Neural cell (in vitro differentiated cells): ENCODE measurements around the gene SLAMF1. TPM values are rescaled to one million over a fixed set of nuclear protein-coding genes. Genes with fewer than 3 reads are reported as not detected.

Experiments
- H2AFZ ChIP-seq: fragments of 200-600, 300-800 bp; sonication (generic), shearing (Covaris generic); 2 replicates; pipeline ENCODE4 v1.6.0; 2014; ENCODE audit warnings: low read depth, mild to moderate bottlenecking, antibody characterized with exemption, low read length, moderate library complexity
- H3F3A ChIP-seq: fragments of 200-600 bp; shearing (Covaris generic); 2 replicates; pipeline ENCODE4 v1.6.1; 2016; ENCODE audit warnings: mild to moderate bottlenecking, moderate library complexity, mixed read lengths, antibody characterized with exemption, low read length; ENCODE audit not compliant: insufficient read depth, poor library complexity, severe bottlenecking
- H3K27ac ChIP-seq: fragments of 200-600, 300-800 bp; sonication (generic), shearing (Covaris generic); 2 replicates; pipeline ENCODE4 v1.5.1; 2014; ENCODE audit warnings: mild to moderate bottlenecking, low read length, moderate library complexity
- H3K27me3 ChIP-seq: fragments of 300-800, 200-600 bp; sonication (generic), shearing (Covaris generic); 2 replicates; pipeline ENCODE4 v1.6.0; 2014; ENCODE audit warnings: mild to moderate bottlenecking, low read depth, low read length, moderate library complexity; ENCODE audit not compliant: insufficient read depth
- H3K36me3 ChIP-seq: fragments of 300-800, 200-600 bp; sonication (generic), shearing (Covaris generic); 2 replicates; pipeline ENCODE4 v1.5.1; 2014; ENCODE audit warnings: mild to moderate bottlenecking, antibody characterized with exemption, low read length, moderate library complexity; ENCODE audit not compliant: insufficient read depth
- H3K4me2 ChIP-seq: fragments of 300-800, 200-600 bp; sonication (generic), shearing (Covaris generic); 2 replicates; pipeline ENCODE4 v1.6.0; 2014; ENCODE audit warnings: mild to moderate bottlenecking, low read length
- H3K4me3 ChIP-seq: fragments of 300-800, 200-600 bp; sonication (generic), shearing (Covaris generic); 2 replicates; pipeline ENCODE4 v1.5.1; 2014; ENCODE audit warnings: mild to moderate bottlenecking, low read length, moderate library complexity
- H3K79me2 ChIP-seq: fragments of 200-600 bp; shearing (Covaris generic); replicated peaks from 2 replicates; pipeline ENCODE4 v1.6.0; 2014; ENCODE audit warnings: mild to moderate bottlenecking, low read length, moderate library complexity; ENCODE audit not compliant: insufficient read depth
- H3K9ac ChIP-seq: fragments of 300-800, 200-600 bp; sonication (generic), shearing (Covaris generic); 2 replicates; pipeline ENCODE4 v1.6.1; 2016; ENCODE audit warnings: mild to moderate bottlenecking, low read length, mixed read lengths
- H3K9me2 ChIP-seq: fragments of 200-600 bp; shearing (Covaris generic); 2 replicates; pipeline ENCODE4 v1.6.1; 2016; ENCODE audit warnings: mild to moderate bottlenecking, low read length, mixed read lengths; ENCODE audit not compliant: insufficient read depth
- H3K9me3 ChIP-seq: fragments of 200-600, 300-800 bp; sonication (generic), shearing (Covaris generic); 2 replicates; pipeline ENCODE4 v1.6.1; 2016; ENCODE audit warnings: mild to moderate bottlenecking, mixed run types, low read length, moderate library complexity, mixed read lengths
- H4K20me1 ChIP-seq: fragments of 200-600 bp; shearing (Covaris generic); 2 replicates; pipeline ENCODE4 v1.6.1; 2016; ENCODE audit warnings: mild to moderate bottlenecking, mixed run types; ENCODE audit not compliant: insufficient read depth
- EZH2 ChIP-seq: fragments of 200-600, 300-800 bp; shearing (Covaris generic), sonication (generic); IDR thresholded peaks from 2 replicates; pipeline ENCODE4 v1.6.1; 2014; ENCODE audit warnings: antibody characterized with exemption, low read length, borderline replicate concordance, mild to moderate bottlenecking; ENCODE audit not compliant: insufficient read depth, poor library complexity, severe bottlenecking
- POLR2AphosphoS5 ChIP-seq: IDR thresholded peaks from 2 replicates; pipeline ENCODE4 v1.6.1; 2012
- RAD21 ChIP-seq: fragments of 450-650 bp; conservative IDR thresholded peaks from 2 replicates; pipeline ENCODE4 v1.6.1; 2014; ENCODE audit warnings: antibody characterized with exemption, mild to moderate bottlenecking, moderate library complexity
- SMC3 ChIP-seq: fragments of 450-650 bp; conservative IDR thresholded peaks from 2 replicates; pipeline ENCODE4 v1.6.1; 2014; ENCODE audit warnings: antibody characterized with exemption, mild to moderate bottlenecking, moderate library complexity; ENCODE audit not compliant: poor library complexity
- TAF1 ChIP-seq: IDR thresholded peaks from 2 replicates; pipeline ENCODE4 v1.6.1; 2012; ENCODE audit warnings: low read depth
- polyA plus RNA-seq: library from polyadenylated mRNA; depleted of rRNA; stranded (reverse); fragments of >200 nt; gene quantifications from 2 replicates; pipeline ENCODE4 v1.2.3, GENCODE V29; 2014
- TF ChIP-seq, protein P1 (sequence below): IDR thresholded peaks from 2 replicates; pipeline ENCODE4 v1.6.1; 2012; ENCODE audit warnings: borderline replicate concordance
- TF ChIP-seq, protein P2 (sequence below): fragments of 450-650 bp; IDR thresholded peaks from 2 replicates; pipeline ENCODE4 v1.5.1; 2014; ENCODE audit warnings: antibody characterized with exemption, mild to moderate bottlenecking, moderate library complexity; ENCODE audit not compliant: poor library complexity, severe bottlenecking

SLAMF1 gene
- polyA plus RNA-seq, 1 donor from 2014 or later, result not detected

DNA sequence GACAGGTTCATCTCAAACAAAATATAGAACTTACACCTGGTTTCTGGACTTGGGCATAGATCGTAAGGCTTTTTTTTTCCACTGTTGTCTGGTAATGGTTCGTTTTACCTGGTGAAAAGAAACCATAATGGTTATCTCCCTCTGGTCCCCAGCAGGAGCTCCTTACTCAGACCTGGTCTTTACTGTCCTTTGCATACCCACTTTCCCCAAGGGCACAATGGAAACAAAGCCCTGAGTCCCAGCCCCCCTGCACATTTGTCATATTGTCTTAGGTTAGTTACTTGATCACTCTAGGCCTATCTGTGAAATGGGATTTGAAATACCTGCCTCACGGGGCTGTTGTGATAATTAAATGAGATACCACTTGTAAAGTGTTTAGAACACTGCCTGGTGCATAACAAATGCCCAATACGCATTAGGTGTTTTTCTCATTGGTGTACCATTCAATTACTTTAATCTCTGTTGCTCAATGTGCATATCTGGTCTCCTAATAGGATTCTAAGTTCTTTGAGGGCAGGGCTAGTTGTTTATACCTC is 27.0 kb downstream of the SLAMF1 start:
- no peaks in the 10 kb centered on the region for H3F3A ChIP-seq
- H3K9me2 ChIP-seq, result no peaks in the 10 kb centered on the region
- no peak overlapping the region for H3K9ac ChIP-seq
- no peaks in the 10 kb centered on the region for H3K79me2 ChIP-seq
- no peak for TF ChIP-seq EZH2
- TF ChIP-seq RAD21, result no peak
- no peak for TF ChIP-seq SMC3
- TF ChIP-seq, protein P1, sequence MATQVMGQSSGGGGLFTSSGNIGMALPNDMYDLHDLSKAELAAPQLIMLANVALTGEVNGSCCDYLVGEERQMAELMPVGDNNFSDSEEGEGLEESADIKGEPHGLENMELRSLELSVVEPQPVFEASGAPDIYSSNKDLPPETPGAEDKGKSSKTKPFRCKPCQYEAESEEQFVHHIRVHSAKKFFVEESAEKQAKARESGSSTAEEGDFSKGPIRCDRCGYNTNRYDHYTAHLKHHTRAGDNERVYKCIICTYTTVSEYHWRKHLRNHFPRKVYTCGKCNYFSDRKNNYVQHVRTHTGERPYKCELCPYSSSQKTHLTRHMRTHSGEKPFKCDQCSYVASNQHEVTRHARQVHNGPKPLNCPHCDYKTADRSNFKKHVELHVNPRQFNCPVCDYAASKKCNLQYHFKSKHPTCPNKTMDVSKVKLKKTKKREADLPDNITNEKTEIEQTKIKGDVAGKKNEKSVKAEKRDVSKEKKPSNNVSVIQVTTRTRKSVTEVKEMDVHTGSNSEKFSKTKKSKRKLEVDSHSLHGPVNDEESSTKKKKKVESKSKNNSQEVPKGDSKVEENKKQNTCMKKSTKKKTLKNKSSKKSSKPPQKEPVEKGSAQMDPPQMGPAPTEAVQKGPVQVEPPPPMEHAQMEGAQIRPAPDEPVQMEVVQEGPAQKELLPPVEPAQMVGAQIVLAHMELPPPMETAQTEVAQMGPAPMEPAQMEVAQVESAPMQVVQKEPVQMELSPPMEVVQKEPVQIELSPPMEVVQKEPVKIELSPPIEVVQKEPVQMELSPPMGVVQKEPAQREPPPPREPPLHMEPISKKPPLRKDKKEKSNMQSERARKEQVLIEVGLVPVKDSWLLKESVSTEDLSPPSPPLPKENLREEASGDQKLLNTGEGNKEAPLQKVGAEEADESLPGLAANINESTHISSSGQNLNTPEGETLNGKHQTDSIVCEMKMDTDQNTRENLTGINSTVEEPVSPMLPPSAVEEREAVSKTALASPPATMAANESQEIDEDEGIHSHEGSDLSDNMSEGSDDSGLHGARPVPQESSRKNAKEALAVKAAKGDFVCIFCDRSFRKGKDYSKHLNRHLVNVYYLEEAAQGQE, result no peak
- no peak for TF ChIP-seq POLR2AphosphoS5
- TF ChIP-seq TAF1, result no peak
- TF ChIP-seq, protein P2, sequence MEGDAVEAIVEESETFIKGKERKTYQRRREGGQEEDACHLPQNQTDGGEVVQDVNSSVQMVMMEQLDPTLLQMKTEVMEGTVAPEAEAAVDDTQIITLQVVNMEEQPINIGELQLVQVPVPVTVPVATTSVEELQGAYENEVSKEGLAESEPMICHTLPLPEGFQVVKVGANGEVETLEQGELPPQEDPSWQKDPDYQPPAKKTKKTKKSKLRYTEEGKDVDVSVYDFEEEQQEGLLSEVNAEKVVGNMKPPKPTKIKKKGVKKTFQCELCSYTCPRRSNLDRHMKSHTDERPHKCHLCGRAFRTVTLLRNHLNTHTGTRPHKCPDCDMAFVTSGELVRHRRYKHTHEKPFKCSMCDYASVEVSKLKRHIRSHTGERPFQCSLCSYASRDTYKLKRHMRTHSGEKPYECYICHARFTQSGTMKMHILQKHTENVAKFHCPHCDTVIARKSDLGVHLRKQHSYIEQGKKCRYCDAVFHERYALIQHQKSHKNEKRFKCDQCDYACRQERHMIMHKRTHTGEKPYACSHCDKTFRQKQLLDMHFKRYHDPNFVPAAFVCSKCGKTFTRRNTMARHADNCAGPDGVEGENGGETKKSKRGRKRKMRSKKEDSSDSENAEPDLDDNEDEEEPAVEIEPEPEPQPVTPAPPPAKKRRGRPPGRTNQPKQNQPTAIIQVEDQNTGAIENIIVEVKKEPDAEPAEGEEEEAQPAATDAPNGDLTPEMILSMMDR, result no peak
- no peaks in the 10 kb centered on the region for H3K36me3 ChIP-seq
- no peak overlapping the region for H3K27ac ChIP-seq
- no peaks in the 10 kb centered on the region for H4K20me1 ChIP-seq
- no peak overlapping the region for H3K4me2 ChIP-seq
- H2AFZ ChIP-seq, result no peak overlapping the region
- no peaks in the 10 kb centered on the region for H3K27me3 ChIP-seq
- H3K4me3 ChIP-seq, result no peak overlapping the region
- no peaks in the 10 kb centered on the region for H3K9me3 ChIP-seq

DNA sequence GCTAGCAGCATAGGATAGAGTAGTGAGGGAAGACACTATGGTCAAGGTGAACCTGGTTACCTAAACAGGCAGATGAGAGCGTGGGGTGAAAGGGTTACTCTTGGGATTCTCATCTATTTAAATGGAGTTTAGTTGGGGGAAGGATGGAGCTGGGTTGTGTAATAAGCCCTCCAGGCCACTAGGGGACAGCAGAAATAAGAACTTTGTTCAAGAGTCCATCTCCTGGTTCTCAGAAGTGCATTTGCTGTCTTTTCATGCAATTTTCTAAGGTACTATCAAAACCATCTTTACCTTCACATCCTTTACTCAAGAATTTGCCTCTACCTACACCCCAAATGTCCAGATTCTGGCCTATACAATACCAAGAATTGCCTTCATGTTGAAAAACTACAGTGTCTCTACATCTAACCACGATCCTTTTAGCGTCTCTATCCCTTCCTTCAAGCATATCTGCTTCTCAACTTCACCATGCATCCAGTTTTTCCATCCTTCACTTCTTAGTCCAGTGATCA is 28.0 kb downstream of the SLAMF1 start:
- H4K20me1 ChIP-seq, result no peaks in the 10 kb centered on the region
- no peaks in the 10 kb centered on the region for H3K27me3 ChIP-seq
- TF ChIP-seq, protein P1, result no peak
- no peaks in the 10 kb centered on the region for H3K79me2 ChIP-seq
- no peaks in the 10 kb centered on the region for H3K36me3 ChIP-seq
- no peak overlapping the region for H3K4me3 ChIP-seq
- no peak overlapping the region for H3K4me2 ChIP-seq
- no peaks in the 10 kb centered on the region for H3K9me3 ChIP-seq
- H3K9ac ChIP-seq, result no peak overlapping the region
- no peak overlapping the region for H3K27ac ChIP-seq
- H3F3A ChIP-seq, result no peaks in the 10 kb centered on the region
- no peak overlapping the region for H2AFZ ChIP-seq
- H3K9me2 ChIP-seq, result no peaks in the 10 kb centered on the region
